KOPT-K1 (cell line): ENCODE data around the gene ERC2.

Experiments
- H3K27ac ChIP-seq: fragments of 200-600 bp; sonication (generic); 2 replicates; pipeline ENCODE4 v1.5.1; 2016; ENCODE audit warnings: antibody characterized with exemption, mild to moderate bottlenecking, low read depth, low read length; ENCODE audit not compliant: poor library complexity, severe bottlenecking
- H3K36me3 ChIP-seq: fragments of 200-600 bp; sonication (generic); 2 replicates; pipeline ENCODE4 v1.5.1; 2017; ENCODE audit warnings: antibody characterized with exemption, mild to moderate bottlenecking, low read length, moderate library complexity; ENCODE audit not compliant: insufficient read depth
- H3K9me3 ChIP-seq: fragments of 200-600 bp; sonication (generic); 2 replicates; pipeline ENCODE4 v1.5.1; 2017; ENCODE audit warnings: antibody characterized with exemption, low read length, mild to moderate bottlenecking; ENCODE audit not compliant: insufficient read depth, poor library complexity, severe bottlenecking

Gene ERC2

GRCh38 chr3:55500555-55501330, 967.5 kb downstream of the ERC2 start:
- Histone ChIP-seq H3K27ac (no peak overlapping the region), H3K9me3 (no peaks in the 10 kb centered on the region), H3K36me3 (no peaks in the 10 kb centered on the region)

GRCh38 chr3:55498520-55498919, 969.7 kb downstream of the ERC2 start:
- Histone ChIP-seq H3K9me3 (no peaks in the 10 kb centered on the region), H3K27ac (no peak overlapping the region), H3K36me3 (no peaks in the 10 kb centered on the region)

- no peaks in the 10 kb centered on the region for H3K36me3 ChIP-seq
- no peak overlapping the region for H3K27ac ChIP-seq
Measured at GRCh38 chr3:55497250-55497649, 971.0 kb downstream of the ERC2 start.

GRCh38 chr3:55494976-55495375, 973.3 kb downstream of the ERC2 start:
- Histone ChIP-seq H3K27ac (no peak overlapping the region), H3K9me3 (no peaks in the 10 kb centered on the region), H3K36me3 (no peaks in the 10 kb centered on the region)

More at GRCh38 chr3:55497250-55497649, 971.0 kb downstream of the ERC2 start:
- no peaks in the 10 kb centered on the region for H3K9me3 ChIP-seq

- Histone ChIP-seq H3K9me3 (no peaks in the 10 kb centered on the region), H3K27ac (no peak overlapping the region), H3K36me3 (no peaks in the 10 kb centered on the region)
Measured at GRCh38 chr3:55492976-55493375, 975.3 kb downstream of the ERC2 start.

- H3K27ac ChIP-seq: no peak overlapping the region
- no peaks in the 10 kb centered on the region for H3K9me3 ChIP-seq
- no peaks in the 10 kb centered on the region for H3K36me3 ChIP-seq
Measured at GRCh38 chr3:55491296-55491816, 976.9 kb downstream of the ERC2 start.

- Histone ChIP-seq H3K36me3 (no peaks in the 10 kb centered on the region), H3K27ac (no peak overlapping the region), H3K9me3 (no peaks in the 10 kb centered on the region)
Measured at GRCh38 chr3:55490276-55490913, 977.9 kb downstream of the ERC2 start.

GRCh38 chr3:55489798-55490132, 978.5 kb downstream of the ERC2 start:
- no peaks in the 10 kb centered on the region for H3K9me3 ChIP-seq
- H3K27ac ChIP-seq: no peak overlapping the region
- H3K36me3 ChIP-seq: no peaks in the 10 kb centered on the region

GRCh38 chr3:55488398-55489055, 979.7 kb downstream of the ERC2 start:
- no peaks in the 10 kb centered on the region for H3K9me3 ChIP-seq
- H3K36me3 ChIP-seq: no peaks in the 10 kb centered on the region
- H3K27ac ChIP-seq: no peak overlapping the region

- Histone ChIP-seq H3K27ac (no peak overlapping the region), H3K9me3 (no peaks in the 10 kb centered on the region), H3K36me3 (no peaks in the 10 kb centered on the region)
Measured at GRCh38 chr3:55487381-55488241, 980.7 kb downstream of the ERC2 start.

- H3K9me3 ChIP-seq: no peaks in the 10 kb centered on the region
- no peaks in the 10 kb centered on the region for H3K36me3 ChIP-seq
- H3K27ac ChIP-seq: no peak within 1 kb of the TSS
Measured at GRCh38 chr3:55486857-55487380, 981.3 kb downstream of the ERC2 start, which contains the start of gene WNT5A. WNT5A (minus strand) TSS chr3:55487306; CDS start chr3:55486985, 321 bp downstream.

GRCh38 chr3:55486101-55486856, 982.0 kb downstream of the ERC2 start:
- Histone ChIP-seq H3K9me3 (no peaks in the 10 kb centered on the region), H3K36me3 (no peaks in the 10 kb centered on the region), H3K27ac (no peak overlapping the region)

- Histone ChIP-seq H3K9me3 (no peaks in the 10 kb centered on the region), H3K36me3 (no peaks in the 10 kb centered on the region), H3K27ac (no peak overlapping the region)
Measured at GRCh38 chr3:55484801-55485791, 983.2 kb downstream of the ERC2 start.
